Astrocyte (in vitro differentiated cells and primary cell): ENCODE results near the gene ALPP.

Source experiments
- CTCF ChIP-seq: IDR thresholded peaks from 2 replicates; pipeline ENCODE4 v1.5.1; 2011; ENCODE audit warnings: low read depth, mild to moderate bottlenecking, inconsistent platforms, low read length, moderate library complexity; ENCODE audit not compliant: insufficient read depth
- EZH2 ChIP-seq: IDR thresholded peaks from 2 replicates; pipeline ENCODE4 v1.6.1; 2012; ENCODE audit warnings: mild to moderate bottlenecking, low read length, inconsistent platforms; ENCODE audit not compliant: insufficient read depth

GRCh38 chr2:232416521-232417470, 38.2 kb downstream of the ALPP start:
- TF ChIP-seq CTCF (no peak), EZH2 (no peak)
